GM18951 (cell line): Measurements from ENCODE around the gene PDSS2.

Experiments used
- POLR2A ChIP-seq: IDR thresholded peaks from 4 replicates; pipeline ENCODE4 v1.6.1; 2011; ENCODE audit warnings: mild to moderate bottlenecking; ENCODE audit not compliant: insufficient read length, insufficient read depth; ENCODE audit errors: extremely low read depth
- in situ Hi-C: fragments of 300-500 bp; cut with MboI; formaldehyde crosslinking; loops from one replicate; pipeline ENCODE4 v1.12.0; 2022; ENCODE audit warnings: low sequenced_read_pairs, mixed read lengths, inconsistent platforms; ENCODE audit not compliant: unreplicated experiment

The PDSS2 gene

DNA sequence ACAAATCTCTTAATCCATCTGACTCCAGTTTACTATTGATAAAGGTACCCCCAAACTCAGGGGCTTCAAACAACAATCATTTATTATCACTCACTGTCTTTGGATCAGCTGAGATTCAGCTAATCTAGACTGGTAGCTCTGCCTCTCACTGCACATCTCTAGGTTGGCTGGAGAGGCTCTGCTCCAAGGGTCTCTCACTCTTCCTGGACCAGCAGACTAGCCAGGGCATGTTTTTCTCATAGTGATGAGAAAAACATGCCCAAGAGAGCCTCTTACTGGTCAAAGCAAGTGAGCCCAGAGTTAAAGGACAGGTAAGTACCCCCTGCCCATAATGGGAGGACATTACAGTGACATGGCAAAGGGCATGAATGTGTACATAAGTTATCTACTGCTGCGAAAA lies 228.9 kb downstream of the PDSS2 start:
- in situ Hi-C loops, result no loop called here
- no peak for TF ChIP-seq POLR2A

DNA sequence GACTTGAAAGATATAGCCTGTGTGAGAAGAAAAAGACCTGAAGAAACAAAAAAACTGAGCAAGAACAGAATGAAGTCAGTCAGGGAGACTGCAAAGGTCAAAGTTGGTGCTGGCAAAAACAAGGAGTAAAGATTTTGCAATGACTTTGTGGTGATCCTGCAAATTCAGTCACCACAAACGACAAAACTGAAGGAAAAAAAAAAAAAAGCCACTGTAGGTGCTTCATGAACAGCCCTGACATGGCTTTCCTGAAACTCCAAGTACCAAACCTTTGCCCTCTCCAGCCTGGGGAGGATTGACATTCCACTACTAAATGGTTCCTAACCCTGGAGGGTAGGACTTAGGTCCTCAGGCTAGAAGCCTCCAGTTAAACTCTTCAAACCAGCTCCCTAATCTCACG lies 229.3 kb downstream of the PDSS2 start:
- no peak for TF ChIP-seq POLR2A
- in situ Hi-C loops, result no loop called here

DNA sequence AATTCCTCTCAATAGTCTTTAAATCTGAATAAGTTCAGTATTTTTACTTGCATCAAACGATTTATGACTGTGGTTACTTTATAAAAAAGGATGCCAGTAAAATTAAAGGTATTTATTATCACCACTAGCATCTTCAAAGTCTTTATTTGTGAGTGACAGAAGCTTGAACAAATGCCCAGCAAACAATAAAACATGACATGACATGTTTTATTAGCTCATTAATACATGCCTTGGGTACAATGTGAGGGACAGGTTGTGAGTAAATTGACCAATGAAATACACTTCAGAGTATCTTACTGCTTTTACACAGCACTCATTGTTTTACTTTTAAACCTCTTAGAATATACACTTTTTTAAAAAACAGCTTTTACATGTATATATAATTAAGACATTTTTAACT lies 230.6 kb downstream of the PDSS2 start:
- no peak for TF ChIP-seq POLR2A
- in situ Hi-C loops, result no loop called here

DNA sequence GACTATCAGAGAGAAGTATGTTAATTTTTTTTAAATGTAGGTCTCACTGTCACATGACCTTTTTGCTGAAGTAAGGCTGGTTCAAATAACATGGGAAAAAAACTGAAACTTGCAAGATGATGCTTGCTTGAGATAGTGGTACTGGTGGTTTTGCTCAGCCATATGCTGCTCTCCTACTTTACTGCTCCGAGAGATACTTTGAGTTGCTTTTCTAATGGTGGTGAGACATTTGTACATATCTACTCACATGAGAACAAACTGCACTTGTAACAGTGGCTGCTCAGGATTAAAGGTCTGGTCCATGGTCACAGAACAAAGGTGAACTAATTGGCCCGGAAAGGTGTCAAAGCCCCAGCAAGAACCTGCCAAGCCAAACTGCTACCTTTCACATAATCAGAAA lies 237.8 kb downstream of the PDSS2 start:
- TF ChIP-seq POLR2A, result no peak
- in situ Hi-C loops, result no loop called here

DNA sequence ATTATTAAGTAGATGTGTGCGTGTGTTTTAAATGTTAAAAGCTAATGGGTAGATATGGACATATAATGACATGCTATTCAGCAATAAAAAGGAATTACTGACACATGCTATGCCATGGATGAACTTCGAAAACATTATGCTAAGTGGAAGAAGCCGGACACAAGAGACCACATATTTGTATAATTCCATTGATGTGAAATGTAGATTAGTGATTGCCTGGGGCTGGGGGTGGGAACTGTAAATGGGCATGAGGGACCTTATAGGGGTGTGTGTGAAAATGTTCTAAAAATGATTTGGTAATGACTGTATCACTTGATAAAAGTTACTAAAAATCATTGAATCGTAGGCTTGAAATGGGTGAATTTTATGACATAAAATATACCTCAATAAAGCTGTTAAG lies 239.5 kb downstream of the PDSS2 start:
- in situ Hi-C loops, result no loop called here
- no peak for TF ChIP-seq POLR2A

DNA sequence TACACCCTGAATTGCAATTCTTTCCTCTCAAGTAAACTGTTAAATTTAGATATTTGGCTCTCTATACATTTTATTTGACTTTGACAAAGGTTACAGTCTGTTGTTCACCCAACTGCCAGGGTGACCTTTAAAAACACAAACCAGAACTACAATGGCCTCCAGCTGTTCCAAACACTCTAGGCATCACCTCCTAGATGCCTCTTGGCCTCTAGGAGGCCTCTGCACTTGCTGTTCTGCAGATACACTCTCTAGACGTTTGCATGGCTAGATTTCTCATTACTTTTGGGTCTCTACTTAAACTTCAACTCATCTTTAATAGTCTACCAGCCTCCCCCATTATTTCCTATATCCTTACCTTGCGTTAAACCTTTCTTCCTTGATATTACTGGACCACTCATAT lies 241.2 kb downstream of the PDSS2 start:
- TF ChIP-seq POLR2A, result no peak
- in situ Hi-C loops, result no loop called here

DNA sequence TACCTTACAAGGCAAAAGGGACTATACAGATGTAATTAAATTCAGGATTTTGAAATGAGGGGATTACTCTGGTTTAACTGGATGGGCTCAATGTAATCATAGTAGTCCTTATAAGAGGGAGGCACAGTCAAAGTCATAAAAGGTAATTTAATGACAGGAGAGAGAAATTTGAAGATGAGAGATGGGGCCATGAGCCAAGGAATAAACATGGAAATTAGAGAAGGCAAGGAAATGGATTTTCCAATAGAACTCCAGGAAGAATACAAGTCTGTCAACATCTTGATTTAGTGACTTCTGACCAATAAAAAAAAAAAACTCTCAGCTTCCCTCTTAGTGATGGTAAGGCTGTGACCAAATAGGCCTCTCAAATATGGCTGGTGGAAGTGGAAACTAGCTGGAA lies 242.1 kb downstream of the PDSS2 start:
- TF ChIP-seq POLR2A, result no peak
- in situ Hi-C loops, result no loop called here

DNA sequence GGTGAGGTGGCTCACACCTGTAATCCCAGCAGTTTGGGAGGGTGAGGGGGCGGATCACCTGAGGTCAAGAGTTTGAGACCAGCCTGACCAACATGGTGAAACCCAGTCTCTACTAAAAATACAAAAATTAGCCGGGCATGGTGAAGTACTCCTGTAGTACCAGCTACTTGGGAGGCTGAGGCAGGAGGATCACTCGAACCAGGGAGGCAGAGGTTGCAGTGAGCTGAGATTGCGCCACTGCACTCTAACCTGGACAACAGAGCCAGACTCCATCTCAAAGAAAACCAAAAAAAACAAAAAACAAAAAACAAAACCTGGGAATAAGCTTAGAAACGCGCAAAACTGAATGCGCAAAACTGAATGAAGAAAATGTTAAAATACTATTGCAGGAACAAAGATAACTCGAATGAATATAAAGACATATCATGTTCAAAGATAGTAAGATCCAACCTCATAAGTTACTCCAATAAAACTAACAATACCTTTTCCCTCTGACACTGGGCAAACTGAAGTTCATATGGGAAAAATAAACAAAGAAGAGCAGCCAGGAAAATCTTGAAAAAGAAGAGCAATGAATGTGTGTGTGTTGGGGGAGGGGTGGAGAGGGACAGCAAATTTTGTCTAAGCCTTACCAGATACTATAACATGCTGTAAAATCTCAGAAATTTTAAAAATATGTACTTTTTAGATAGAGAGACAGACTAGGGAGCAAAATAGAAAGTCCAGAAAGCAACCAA lies 243.0 kb downstream of the PDSS2 start:
- TF ChIP-seq POLR2A, result no peak
- in situ Hi-C loops, result no loop called here

DNA sequence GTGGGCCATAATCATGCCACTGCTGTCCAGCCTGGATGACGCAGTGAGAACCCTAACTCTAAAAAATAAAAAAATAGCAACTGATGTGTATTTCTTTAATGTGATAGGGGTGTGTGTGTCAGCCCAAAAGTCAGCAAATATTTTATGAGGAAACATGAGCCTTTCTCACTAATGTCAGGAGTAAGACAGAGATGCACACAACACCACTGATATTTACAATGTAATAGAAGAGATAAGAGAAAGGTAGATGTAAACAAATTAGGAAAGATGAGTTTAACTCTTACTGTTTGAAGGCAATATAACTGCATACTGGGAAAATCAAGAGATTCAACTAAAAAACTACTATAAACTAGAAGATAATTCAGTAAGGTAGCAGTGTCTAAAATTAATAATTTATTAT lies 244.0 kb downstream of the PDSS2 start:
- no peak for TF ChIP-seq POLR2A
- in situ Hi-C loops, result no loop called here

DNA sequence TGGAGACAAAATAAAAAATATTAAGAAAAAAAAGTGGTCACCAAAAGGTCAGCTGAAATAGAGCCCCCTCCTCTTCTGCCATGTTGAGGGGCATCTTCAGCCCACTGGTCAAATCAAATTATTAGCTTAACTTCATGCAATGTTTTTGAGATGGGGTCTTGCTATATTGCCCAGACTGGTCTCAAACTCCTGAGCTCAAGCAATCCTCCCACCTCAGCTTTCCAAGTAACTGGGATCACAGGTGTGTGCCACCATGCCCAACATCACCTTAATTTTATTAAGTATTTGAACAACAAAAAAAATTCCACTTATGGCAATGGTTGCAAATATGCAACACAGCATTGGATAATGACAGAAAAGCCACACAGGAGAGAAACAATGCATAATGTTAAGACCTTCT lies 244.7 kb downstream of the PDSS2 start:
- in situ Hi-C loops, result no loop called here
- TF ChIP-seq POLR2A, result no peak

DNA sequence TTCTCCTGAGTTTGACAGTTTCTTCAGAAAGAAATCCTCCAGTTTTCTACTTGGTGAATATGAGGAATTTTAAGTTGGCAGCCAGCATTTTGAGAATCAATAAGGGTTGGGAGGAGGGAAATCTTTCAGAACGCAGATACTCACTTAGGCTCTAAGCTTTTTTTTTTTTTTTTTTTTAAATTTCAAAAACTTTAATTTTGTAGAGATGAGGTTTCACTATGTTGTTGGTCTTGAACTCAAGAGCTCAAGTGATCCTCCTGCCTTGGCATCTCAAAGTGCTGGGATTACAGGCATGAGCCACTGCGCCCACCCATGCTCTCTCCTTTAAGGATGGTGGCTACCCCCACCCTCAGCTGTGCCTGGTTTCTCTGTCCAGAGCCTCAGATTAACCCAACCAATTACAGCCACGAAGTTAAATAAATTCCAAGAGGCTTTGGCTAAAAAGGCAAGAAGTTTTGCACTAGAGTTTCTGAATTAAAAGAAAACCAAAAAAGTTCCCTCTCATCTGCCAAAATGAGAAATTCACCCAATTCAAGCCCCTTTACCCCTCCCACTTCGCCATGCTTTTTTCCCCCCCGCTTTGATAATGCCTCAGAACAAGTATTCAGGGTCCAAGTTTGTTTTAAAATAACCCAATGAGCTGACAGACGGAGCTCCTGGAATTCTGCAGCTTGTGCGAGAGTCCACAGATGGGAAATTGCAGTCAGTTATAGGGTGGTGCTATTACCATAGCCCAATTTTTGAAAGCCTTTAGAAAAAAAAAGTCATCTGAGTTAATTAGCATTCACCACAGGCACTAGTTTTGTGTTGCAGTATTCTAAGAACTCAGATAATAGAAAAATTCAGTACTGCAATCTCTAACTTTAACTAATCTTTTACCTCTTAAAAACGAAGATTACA lies 249.7 kb downstream of the PDSS2 start:
- in situ Hi-C loops, result no loop called here
- no peak for TF ChIP-seq POLR2A

DNA sequence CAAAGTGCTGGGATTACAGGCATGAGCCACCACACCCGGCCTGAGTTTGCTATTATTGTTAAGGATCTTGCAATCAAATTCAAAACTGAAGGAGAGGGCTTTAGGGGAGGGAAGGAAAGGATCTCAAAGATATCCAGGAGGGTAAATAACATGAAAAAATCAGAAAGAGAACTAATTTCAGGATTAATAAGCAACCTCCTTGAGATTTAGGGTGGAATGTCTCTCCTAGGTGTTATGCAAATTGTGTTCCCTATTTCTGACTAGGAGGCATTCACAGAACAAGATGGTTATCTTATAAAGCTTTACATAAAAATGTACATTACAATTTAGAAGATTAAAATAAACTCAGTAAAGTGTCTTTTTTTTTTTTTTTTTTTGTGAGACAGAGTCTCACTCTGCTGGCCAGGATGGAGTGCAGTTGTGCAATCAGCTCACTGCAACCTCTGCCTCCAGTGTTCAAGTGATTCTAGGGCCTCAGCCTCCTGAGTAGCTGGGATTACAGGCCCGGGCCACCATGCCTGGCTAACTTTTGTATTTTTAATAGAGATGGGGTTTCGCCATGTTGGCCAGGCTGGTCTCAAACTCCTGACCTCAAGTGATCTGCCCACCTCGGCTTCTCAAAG lies 252.0 kb downstream of the PDSS2 start:
- TF ChIP-seq POLR2A, result no peak
- in situ Hi-C loops, result no loop called here

DNA sequence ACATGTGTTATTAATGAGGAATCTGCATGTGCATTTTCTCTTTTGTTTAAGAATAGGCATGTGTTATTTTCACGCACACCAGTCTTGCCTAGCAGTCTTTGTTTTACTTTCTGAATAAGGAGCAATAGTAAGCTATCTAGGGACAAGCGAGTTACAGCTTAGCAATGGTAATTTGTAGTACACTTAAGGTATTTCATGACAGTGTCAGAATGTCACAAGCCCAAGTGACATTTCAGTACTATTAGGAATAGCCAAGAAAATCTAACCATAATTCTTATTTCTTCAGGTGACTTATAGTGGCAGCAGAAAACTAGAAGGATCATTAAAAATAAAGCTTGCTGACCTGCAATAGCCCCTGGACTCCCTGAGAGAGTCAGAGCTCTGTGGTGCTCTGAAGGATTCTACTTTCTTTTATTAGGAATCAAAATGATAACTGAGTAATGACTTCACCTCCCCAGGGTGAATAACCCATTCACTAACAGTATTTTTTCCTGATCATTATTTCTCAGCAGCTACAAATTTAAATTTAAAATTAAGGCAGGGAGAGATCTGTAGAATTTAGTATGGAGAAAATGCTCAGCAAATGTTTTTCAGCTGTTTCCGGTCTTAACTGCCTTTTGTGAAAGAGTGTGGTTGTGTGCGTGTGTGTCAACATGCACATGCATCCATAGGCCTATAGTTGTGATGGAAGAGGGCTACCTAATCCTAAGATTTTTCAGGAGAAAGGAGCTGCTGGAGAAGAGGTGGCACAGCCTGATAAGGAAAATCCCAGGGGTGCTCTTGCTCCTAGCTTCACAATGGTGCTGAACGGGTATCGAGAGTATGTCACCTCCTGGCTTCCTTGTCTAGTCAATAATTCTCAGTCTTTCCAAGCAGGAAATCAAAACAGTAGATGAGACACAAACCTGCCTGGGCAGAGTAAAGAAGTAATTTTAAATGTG lies 254.0 kb downstream of the PDSS2 start:
- in situ Hi-C loops, result no loop called here
- no peak for TF ChIP-seq POLR2A

DNA sequence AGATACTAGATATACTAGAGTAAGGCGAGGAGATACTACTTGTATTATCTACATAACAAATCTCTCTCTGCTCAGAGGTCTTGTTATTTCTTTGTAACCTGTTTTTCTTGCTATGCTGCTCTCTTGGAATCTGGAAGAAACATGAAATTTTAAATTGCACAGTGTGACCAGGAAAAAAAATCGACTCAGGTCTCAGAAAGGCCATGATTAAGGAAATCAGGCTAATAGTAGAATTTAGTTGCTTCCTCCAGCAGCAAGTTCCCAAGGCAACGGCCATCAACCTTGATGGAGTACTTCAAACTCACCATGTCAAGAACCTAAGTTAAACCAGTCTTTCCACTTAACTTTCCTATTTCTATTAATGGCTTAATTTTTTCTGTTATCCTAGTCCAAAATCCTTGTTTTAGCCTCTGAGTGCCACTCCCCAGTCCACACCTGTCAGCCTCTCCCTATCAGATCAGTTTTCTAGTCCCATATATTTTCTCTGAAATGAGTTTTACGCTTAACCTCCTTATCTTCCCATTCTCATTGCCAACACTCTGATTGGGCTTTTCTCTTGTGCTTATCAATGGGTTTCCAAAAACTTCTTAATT lies 256.4 kb downstream of the PDSS2 start:
- TF ChIP-seq POLR2A, result no peak
- in situ Hi-C loops, result no loop called here
